IMR-90 (cell line): ENCODE data around the gene CCDC70.

Experiments used
- BHLHE40 ChIP-seq: fragments of 150-350 bp; IDR thresholded peaks from 2 replicates; pipeline ENCODE4 v1.6.1; 2016; ENCODE audit warnings: mild to moderate bottlenecking, low read depth, low read length
- CEBPB ChIP-seq: IDR thresholded peaks from 2 replicates; pipeline ENCODE4 v1.6.1; 2012; ENCODE audit warnings: low read depth, low read length, improper control_type of control experiment
- CHD1 ChIP-seq: IDR thresholded peaks from 2 replicates; pipeline ENCODE4 v1.6.1; 2012; ENCODE audit warnings: low read depth, low read length, improper control_type of control experiment
- FOS ChIP-seq: fragments of 150-350 bp; IDR thresholded peaks from 2 replicates; pipeline ENCODE4 v1.6.1; 2016; ENCODE audit warnings: low read depth, low read length
- MAZ ChIP-seq: IDR thresholded peaks from 2 replicates; pipeline ENCODE4 v1.6.1; 2012; ENCODE audit warnings: low read depth, mild to moderate bottlenecking, low read length, improper control_type of control experiment, moderate library complexity, borderline replicate concordance
- POLR2A ChIP-seq: IDR thresholded peaks from 2 replicates; pipeline ENCODE4 v1.6.1; 2012; ENCODE audit warnings: mild to moderate bottlenecking, low read depth, low read length
- RAD21 ChIP-seq: IDR thresholded peaks from 2 replicates; pipeline ENCODE4 v1.6.1; 2012; ENCODE audit warnings: low read length, improper control_type of control experiment
- RFX5 ChIP-seq: IDR thresholded peaks from 2 replicates; pipeline ENCODE4 v1.8.0; 2012; ENCODE audit warnings: low read depth, mild to moderate bottlenecking, low read length, moderate library complexity
- SMC3 ChIP-seq: fragments of 150-350 bp; IDR thresholded peaks from 2 replicates; pipeline ENCODE4 v1.6.1; 2016; ENCODE audit warnings: low read depth, mild to moderate bottlenecking, antibody characterized with exemption, low read length, moderate library complexity
- TF ChIP-seq, protein P1 (sequence below): conservative IDR thresholded peaks from 2 replicates; pipeline ENCODE4 v1.5.1; 2012; ENCODE audit warnings: mild to moderate bottlenecking, low read depth, low read length, improper control_type of control experiment

DNA sequence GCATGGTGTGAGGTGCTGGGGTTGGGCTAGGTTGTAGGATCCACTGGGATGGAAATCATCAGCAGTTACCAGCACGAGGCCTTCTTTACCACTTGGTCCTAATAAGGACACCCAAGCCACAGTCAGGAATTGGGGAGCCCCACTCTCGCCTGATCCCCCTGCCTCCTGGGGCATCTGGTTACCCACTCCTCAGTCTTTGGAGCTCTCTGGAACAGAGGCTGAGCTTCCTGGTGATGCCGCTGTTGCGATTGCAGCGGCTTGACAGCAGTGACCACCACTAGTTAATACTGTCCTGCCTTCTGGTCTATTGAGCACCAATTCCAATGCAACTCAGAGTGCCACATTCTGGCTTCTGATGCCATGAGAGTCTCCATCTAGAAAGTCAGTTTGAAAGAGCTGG is 30.2 kb upstream of the CCDC70 start:
- TF ChIP-seq RFX5 (no peak), BHLHE40 (no peak), CHD1 (no peak), SMC3 (no peak), POLR2A (no peak), CEBPB (no peak), RAD21 (no peak), MAZ (no peak), FOS (no peak)
- TF ChIP-seq, protein P1, sequence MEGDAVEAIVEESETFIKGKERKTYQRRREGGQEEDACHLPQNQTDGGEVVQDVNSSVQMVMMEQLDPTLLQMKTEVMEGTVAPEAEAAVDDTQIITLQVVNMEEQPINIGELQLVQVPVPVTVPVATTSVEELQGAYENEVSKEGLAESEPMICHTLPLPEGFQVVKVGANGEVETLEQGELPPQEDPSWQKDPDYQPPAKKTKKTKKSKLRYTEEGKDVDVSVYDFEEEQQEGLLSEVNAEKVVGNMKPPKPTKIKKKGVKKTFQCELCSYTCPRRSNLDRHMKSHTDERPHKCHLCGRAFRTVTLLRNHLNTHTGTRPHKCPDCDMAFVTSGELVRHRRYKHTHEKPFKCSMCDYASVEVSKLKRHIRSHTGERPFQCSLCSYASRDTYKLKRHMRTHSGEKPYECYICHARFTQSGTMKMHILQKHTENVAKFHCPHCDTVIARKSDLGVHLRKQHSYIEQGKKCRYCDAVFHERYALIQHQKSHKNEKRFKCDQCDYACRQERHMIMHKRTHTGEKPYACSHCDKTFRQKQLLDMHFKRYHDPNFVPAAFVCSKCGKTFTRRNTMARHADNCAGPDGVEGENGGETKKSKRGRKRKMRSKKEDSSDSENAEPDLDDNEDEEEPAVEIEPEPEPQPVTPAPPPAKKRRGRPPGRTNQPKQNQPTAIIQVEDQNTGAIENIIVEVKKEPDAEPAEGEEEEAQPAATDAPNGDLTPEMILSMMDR = no peak
